ACHN (cell line): Measurements from ENCODE around the gene MAGI3.

Experiments
- DNase-seq: peaks from one replicate; pipeline ENCODE4 v3.0.0-alpha.2; 2015
- in situ Hi-C: cut with HindIII; loops from 2 replicates; pipeline ENCODE4 v1.10.0; 2017; ENCODE audit warnings: low sequenced_read_pairs, low pct_ligation_motif_present, low pct_unique_long_range_greater_than_20kb

Gene MAGI3

DNA sequence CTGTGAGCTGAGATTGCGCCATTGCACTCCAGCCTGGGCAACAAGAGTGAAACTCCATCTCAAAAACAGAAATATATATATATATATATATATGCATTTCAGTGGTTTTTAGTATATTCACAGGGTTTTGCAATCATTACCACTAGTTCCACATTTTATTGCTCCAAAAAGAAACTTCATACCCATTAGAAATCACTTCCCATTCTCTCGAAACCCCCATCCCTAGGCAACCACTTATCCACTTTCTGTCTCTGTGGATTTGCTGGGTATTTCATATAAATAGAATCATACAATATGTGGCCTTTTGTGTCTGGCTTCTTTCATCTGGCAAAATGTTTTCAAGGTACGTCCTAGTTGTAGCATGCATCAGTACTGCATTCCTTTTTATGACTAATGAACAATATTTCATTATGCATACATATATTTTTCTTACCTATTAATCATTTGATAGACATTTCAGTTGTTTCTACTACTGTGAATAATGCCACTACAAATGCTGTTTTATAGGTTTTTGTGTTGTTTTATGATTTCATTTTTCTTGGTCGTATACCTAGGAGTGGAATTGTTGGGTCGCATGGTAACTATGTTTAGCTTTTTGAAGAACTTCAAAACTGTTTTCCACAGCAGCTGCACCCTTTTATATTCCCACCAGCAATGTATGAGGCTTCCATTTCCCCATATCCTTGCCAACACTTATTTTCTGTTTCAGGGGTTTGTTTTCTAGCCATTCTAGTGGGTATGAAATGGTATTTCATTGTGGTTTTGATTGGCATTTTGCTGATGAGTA, 273.0 kb downstream of the MAGI3 start:
- no peak for DNase-seq
- in situ Hi-C loops: no loop called here

GRCh38 chr1:113665071-113665470, 274.8 kb downstream of the MAGI3 start:
- in situ Hi-C loops: no loop called here
- no peak for DNase-seq

DNA sequence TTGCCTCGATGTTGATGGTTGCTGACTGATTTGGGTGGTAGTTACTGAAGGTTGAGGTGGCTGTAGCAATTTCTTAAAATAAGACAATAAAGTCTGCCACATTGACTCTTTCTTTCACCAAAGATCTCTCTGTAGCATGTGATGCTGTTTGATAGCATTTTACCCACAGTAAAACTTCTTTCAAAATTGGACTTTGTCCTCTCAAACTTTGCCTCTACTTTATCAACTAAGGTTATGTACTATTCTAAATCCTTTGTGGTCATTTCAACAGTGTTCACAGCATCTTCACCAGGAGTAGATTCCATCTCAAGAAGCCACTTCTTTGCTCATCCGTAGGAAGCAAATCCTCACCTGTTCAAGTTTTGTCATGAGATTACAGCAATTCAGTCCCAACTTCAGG, 275.8 kb downstream of the MAGI3 start:
- no peak for DNase-seq

DNA sequence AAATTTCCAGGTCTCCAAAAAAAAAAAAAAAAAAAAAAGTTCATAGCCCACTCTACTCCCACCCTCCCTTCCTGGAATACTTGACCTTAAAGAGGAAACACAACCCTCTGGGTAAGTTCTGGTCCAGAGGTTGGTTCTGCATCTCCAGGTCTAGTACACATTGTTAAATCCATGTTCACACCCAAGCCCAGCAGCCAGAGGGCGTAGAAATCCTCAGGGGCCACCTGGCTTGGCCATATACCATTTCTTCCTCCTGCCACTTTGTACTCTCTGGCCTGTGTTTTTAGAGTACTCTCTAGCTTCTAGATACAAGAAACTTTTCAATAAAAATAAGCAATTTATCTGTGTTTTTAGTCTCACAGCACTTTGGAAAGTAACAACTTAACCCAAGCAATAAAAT, 279.7 kb downstream of the MAGI3 start:
- no peak for DNase-seq
- in situ Hi-C loops: no loop called here

More for the DNA sequence above, 275.8 kb downstream of the MAGI3 start:
- in situ Hi-C loops: no loop called here

- in situ Hi-C loops: no loop called here
- DNase-seq: no peak
These were observed 280.3 kb downstream of the MAGI3 start for GRCh38 chr1:113670650-113671049.

- no peak for DNase-seq
- in situ Hi-C loops: no loop called here
These were observed 282.2 kb downstream of the MAGI3 start for GRCh38 chr1:113672491-113672890.

DNA sequence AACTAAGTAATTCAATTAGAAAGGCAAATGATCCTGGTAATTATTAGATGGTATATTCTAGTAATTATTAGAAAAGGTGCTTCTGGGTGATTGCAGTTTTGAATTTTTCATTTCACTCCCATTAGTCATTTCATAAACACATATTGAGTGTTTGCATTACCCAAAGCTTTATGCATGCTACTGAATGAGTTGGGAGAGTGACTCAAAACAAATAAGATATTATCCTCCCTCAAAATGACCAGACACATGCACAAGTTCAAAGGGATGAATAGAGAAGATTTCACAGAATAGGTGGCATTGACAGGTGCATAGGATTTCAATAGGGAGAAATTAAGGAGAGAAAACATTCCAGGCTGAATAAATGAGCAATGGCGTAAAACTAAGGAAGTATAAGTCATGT, 284.3 kb downstream of the MAGI3 start:
- DNase-seq: no peak
- in situ Hi-C loops: no loop called here

- in situ Hi-C loops: no loop called here
- no peak for DNase-seq
These were observed 285.0 kb downstream of the MAGI3 start for GRCh38 chr1:113675302-113675701.

DNA sequence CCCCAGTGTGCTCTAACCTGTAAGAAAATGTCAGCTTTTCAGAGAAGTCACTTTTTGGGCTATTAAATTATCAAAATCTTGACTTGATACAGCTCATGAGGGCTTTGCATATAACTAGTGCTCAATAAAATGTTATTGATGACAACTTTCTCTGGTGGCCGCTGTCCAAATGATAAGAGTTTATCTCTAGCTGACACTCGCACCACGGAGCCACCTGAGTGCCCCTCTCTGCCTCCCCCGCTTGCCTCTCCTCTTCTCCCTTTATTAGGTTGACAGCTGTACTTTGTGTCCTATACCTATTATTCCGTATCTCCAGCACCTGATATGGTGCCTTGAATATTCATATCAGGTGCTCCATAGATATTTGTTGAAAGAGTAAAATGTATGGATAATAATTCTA, 286.2 kb downstream of the MAGI3 start:
- DNase-seq: no peak
- in situ Hi-C loops: no loop called here

GRCh38 chr1:113677250-113678158, 287.2 kb downstream of the MAGI3 start:
- DNase-seq: peak; percentile 45
- in situ Hi-C loops: no loop called here

- no peak for DNase-seq
- in situ Hi-C loops: no loop called here
These were observed 287.8 kb downstream of the MAGI3 start for GRCh38 chr1:113678159-113678469.

DNA sequence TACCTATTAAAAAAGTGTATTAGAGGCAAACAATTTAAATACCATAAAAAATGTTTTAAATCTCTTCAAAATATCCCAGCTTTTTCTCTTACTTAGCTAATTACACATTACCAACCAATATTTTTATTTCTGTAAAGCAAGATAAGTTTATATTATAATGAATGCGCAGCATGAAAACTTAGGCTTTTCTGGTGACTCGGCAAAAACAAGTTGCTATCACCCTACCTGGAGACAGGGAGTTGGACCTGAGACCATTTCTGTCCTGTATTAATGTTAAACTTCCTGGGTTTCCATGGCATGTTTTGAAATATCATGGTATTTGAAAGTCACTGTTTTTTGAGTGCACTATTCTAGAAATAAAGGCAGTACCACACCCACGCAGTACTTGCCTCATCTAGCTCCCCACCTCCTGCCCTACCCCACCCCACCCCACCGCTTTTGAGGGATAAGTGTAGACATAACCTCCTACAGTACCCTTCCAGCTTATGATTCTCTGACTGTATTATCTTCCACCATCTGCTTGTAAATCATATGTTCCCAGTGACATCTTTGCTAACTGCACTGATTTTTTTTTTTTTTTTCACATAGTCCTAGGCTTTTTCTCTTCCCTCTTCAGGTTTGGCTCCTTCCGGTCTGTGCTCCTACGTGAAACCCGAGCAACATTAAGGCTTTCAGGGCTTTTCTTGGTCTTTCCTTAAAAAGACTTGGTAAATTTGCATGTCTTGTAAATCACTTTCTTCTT, 291.5 kb downstream of the MAGI3 start:
- DNase-seq: no peak
- in situ Hi-C loops: no loop called here

- in situ Hi-C loops: no loop called here
- DNase-seq: no peak
These were observed 293.3 kb downstream of the MAGI3 start for GRCh38 chr1:113683384-113684152.

- in situ Hi-C loops: no loop called here
- no peak for DNase-seq
These were observed 293.8 kb downstream of the MAGI3 start for GRCh38 chr1:113684153-113684541.

- no peak for DNase-seq
- in situ Hi-C loops: no loop called here
These were observed 296.7 kb downstream of the MAGI3 start for GRCh38 chr1:113686891-113687618.

- no peak for DNase-seq
- in situ Hi-C loops: no loop called here
These were observed 300.9 kb downstream of the MAGI3 start for GRCh38 chr1:113691184-113691583.

DNA sequence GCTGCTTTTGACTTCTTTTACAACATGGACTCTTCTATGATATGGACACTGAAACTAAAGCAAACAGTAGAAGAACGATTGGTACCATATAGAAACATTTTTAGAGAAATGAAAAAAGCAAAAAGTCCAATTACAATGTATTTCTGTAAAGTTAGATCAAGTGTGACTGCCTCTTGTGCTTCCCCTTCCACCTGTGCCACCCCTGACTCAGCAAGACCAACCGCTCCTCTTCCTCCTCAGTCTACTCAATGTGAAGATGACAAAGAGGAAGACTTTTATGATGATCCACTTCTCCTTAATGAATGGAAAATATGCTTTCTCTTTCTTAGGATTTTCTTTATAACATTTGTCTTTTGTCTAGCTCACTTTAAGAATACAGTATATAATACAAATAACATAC, 302.0 kb downstream of the MAGI3 start:
- no peak for DNase-seq
- in situ Hi-C loops: no loop called here

- in situ Hi-C loops: no loop called here
- no peak for DNase-seq
These were observed 302.6 kb downstream of the MAGI3 start for GRCh38 chr1:113692824-113693431.
